ENCODE results near the gene FCAMR. TPM values are rescaled to one million over a fixed set of nuclear protein-coding genes. Genes with fewer than 3 reads are reported as not detected.

Gene FCAMR
- total RNA-seq, 1 donor from 2014 or later, result not detected

DNA sequence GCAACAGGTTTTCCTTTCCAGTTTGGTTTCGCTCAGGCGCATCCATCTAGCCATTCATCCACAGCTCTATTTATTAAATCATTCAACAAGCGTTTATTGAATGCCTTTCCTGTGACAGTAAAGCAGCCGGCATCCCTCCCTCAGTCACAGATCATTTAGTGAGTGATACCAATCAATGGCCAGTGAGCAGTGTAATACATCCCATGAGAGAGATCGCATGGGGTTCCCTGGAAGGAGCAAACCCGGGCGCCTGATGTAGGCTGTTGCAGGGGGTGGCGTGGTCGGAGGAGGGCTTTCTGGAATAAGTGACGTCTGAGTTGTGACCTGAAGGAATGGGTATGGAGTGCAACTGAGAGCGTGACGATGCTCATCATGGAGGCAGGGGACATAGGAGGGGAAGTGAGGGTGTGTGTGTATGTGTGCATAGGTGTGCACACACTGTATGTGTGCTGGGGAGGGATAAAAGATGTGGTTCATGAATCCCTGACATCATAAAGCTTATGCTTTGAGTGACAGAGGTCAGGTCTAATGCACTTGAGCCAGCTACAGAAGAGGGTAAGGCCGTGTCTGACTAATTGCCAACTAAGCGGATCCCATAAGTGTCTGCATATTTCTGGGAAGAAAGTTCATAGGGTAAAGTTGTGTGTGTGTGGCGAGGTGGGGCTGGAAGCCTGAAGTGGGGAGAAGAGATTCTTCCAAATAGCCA lies 55.1 kb downstream of the FCAMR start:
- Histone ChIP-seq H3K36me3 (ENCODE audit: control insufficient read depth, insufficient read depth, low read length) (no peaks in the 10 kb centered on the region), H3K4me3 (ENCODE audit: low read depth, low read length) (no peak overlapping the region), H3K27me3 (ENCODE audit: control insufficient read depth, insufficient read depth, low read length) (no peaks in the 10 kb centered on the region)
- TF ChIP-seq, protein P1, sequence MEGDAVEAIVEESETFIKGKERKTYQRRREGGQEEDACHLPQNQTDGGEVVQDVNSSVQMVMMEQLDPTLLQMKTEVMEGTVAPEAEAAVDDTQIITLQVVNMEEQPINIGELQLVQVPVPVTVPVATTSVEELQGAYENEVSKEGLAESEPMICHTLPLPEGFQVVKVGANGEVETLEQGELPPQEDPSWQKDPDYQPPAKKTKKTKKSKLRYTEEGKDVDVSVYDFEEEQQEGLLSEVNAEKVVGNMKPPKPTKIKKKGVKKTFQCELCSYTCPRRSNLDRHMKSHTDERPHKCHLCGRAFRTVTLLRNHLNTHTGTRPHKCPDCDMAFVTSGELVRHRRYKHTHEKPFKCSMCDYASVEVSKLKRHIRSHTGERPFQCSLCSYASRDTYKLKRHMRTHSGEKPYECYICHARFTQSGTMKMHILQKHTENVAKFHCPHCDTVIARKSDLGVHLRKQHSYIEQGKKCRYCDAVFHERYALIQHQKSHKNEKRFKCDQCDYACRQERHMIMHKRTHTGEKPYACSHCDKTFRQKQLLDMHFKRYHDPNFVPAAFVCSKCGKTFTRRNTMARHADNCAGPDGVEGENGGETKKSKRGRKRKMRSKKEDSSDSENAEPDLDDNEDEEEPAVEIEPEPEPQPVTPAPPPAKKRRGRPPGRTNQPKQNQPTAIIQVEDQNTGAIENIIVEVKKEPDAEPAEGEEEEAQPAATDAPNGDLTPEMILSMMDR (IDR thresholded peaks at IDR 0.05; ENCODE audit: insufficient read depth, low read length, poor library complexity, severe bottlenecking), result no peak
- DNase-seq (ENCODE audit: low read depth), result no peak

- TF ChIP-seq, protein P1 (IDR thresholded peaks at IDR 0.05; ENCODE audit: insufficient read depth, low read length, poor library complexity, severe bottlenecking), result no peak
- H3K4me3 ChIP-seq (ENCODE audit: low read depth, low read length), result no peak overlapping the region
- H3K36me3 ChIP-seq (ENCODE audit: control insufficient read depth, insufficient read depth, low read length), result no peaks in the 10 kb centered on the region
- peaks cover 2% of the 10 kb centered on the region for H3K27me3 ChIP-seq (ENCODE audit: control insufficient read depth, insufficient read depth, low read length)
- no peak for DNase-seq (ENCODE audit: low read depth)
Observed at GRCh38 chr1:206913766-206914537, 56.3 kb downstream of the FCAMR start.

DNA sequence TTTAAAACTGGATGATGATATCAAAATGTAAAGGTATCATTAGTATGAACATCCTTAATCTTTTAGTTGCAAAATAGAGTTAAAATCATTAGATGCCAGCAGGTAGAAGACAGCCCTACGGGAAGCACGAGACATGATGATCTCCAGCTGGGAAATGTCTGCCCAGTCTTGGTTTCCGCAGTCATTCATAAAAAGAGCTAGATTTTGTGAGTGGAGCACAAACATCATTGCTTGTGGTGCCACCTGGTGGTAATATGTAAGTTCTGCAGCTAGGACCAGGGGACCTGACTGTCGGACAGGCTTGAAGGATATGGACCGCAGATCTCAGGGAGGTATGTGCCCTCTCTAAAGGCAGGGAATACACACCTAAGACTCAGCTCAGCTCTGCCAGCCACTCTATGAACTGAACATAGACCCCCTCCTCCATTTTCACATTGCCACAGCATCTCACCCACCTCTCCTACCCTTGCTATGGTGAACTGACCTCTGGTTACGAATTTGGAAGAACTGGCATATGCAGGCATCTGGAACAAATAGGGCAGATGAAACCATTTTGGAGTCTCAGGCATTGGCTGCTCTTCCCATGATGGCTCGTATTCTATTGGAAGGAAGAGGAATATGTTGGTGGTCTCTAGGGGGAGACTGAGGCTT lies 57.7 kb downstream of the FCAMR start:
- H3K27me3 ChIP-seq (ENCODE audit: control insufficient read depth, insufficient read depth, low read length), result peaks cover 2% of the 10 kb centered on the region
- DNase-seq (ENCODE audit: low read depth), result no peak

DNA sequence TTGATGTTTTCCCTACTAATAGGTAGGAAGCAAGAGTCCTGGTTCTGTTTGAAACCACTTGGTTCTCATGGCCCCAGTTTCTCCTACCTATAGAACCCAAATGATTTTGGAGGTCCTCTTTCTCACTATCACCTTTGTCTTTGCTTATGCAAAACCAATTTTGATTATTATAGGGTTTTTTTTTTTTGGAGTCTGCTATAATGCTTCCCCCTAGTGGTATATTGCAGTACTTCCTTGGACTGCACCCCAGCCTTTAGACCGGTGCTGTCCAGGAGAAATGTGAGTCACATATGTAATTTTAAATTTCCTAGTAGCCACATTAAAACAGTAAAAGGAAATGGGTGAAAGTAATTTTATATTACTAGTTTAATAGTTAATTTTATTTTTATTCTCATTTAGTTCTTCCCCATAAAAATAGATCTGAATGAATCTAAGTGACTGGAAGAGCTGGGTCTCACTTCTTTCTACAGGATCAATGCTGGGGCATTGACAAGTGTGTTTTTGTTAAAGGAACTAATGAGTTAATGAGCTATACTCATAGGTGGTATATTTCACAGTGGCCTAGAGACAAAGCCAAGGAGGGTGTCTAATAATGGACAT lies 59.1 kb downstream of the FCAMR start:
- Histone ChIP-seq H3K36me3 (ENCODE audit: control insufficient read depth, insufficient read depth, low read length) (no peaks in the 10 kb centered on the region), H3K27me3 (ENCODE audit: control insufficient read depth, insufficient read depth, low read length) (peaks cover 2% of the 10 kb centered on the region), H3K4me3 (ENCODE audit: low read depth, low read length) (no peak overlapping the region)
- TF ChIP-seq, protein P1 (IDR thresholded peaks at IDR 0.05; ENCODE audit: insufficient read depth, low read length, poor library complexity, severe bottlenecking), result peak; percentile 76
- DNase-seq (ENCODE audit: low read depth), result no peak

More for the DNA sequence above, 57.7 kb downstream of the FCAMR start:
- Histone ChIP-seq H3K36me3 (ENCODE audit: control insufficient read depth, insufficient read depth, low read length) (no peaks in the 10 kb centered on the region), H3K4me3 (ENCODE audit: low read depth, low read length) (no peak overlapping the region)
- TF ChIP-seq, protein P1 (IDR thresholded peaks at IDR 0.05; ENCODE audit: insufficient read depth, low read length, poor library complexity, severe bottlenecking), result peak; percentile 72

- Histone ChIP-seq H3K27me3 (ENCODE audit: control insufficient read depth, insufficient read depth, low read length) (peaks cover 2% of the 10 kb centered on the region), H3K4me3 (ENCODE audit: low read depth, low read length) (peak overlapping the region; percentile 49), H3K36me3 (ENCODE audit: control insufficient read depth, insufficient read depth, low read length) (no peaks in the 10 kb centered on the region)
- TF ChIP-seq, protein P1 (IDR thresholded peaks at IDR 0.05; ENCODE audit: insufficient read depth, low read length, poor library complexity, severe bottlenecking), result no peak
- DNase-seq (ENCODE audit: low read depth), result no peak
Observed at GRCh38 chr1:206909883-206910318, 60.4 kb downstream of the FCAMR start.

Measured in kidney epithelial cell (primary cell).